ENCODE measurements around the gene MAP3K1.

The MAP3K1 gene

GRCh38 chr5:56802205-56802604, 13.1 kb upstream of the MAP3K1 start:
- Histone ChIP-seq H3K9ac (ENCODE audit: low read length) (no peak overlapping the region), H3K36me3 (ENCODE audit: control insufficient read depth, insufficient read depth, low read length) (no peaks in the 10 kb centered on the region), H3K9me3 (ENCODE audit: control insufficient read depth, low read length) (no peaks in the 10 kb centered on the region), H3K4me3 (ENCODE audit: low read length) (no peak overlapping the region), H3K4me1 (ENCODE audit: control insufficient read depth, insufficient read depth, low read length) (no peaks in the 10 kb centered on the region), H3K27me3 (ENCODE audit: control insufficient read depth, insufficient read depth, low read length) (no peaks in the 10 kb centered on the region)

GRCh38 chr5:56803025-56803424, 12.3 kb upstream of the MAP3K1 start:
- H3K4me1 ChIP-seq (ENCODE audit: control insufficient read depth, insufficient read depth, low read length), result peaks cover 8% of the 10 kb centered on the region
- H3K9ac ChIP-seq (ENCODE audit: low read length), result no peak overlapping the region
- H3K36me3 ChIP-seq (ENCODE audit: control insufficient read depth, insufficient read depth, low read length), result no peaks in the 10 kb centered on the region
- H3K27me3 ChIP-seq (ENCODE audit: control insufficient read depth, insufficient read depth, low read length), result no peaks in the 10 kb centered on the region
- H3K4me3 ChIP-seq (ENCODE audit: low read length), result no peak overlapping the region
- no peaks in the 10 kb centered on the region for H3K9me3 ChIP-seq (ENCODE audit: control insufficient read depth, low read length)

GRCh38 chr5:56803894-56804293, 11.5 kb upstream of the MAP3K1 start:
- Histone ChIP-seq H3K27me3 (ENCODE audit: control insufficient read depth, insufficient read depth, low read length) (no peaks in the 10 kb centered on the region), H3K9ac (ENCODE audit: low read length) (no peak overlapping the region), H3K9me3 (ENCODE audit: control insufficient read depth, low read length) (no peaks in the 10 kb centered on the region), H3K4me1 (ENCODE audit: control insufficient read depth, insufficient read depth, low read length) (peaks cover 9% of the 10 kb centered on the region), H3K4me3 (ENCODE audit: low read length) (no peak overlapping the region), H3K36me3 (ENCODE audit: control insufficient read depth, insufficient read depth, low read length) (no peaks in the 10 kb centered on the region)

- peaks cover 9% of the 10 kb centered on the region for H3K4me1 ChIP-seq (ENCODE audit: control insufficient read depth, insufficient read depth, low read length)
- H3K9ac ChIP-seq (ENCODE audit: low read length), result no peak overlapping the region
- no peak overlapping the region for H3K4me3 ChIP-seq (ENCODE audit: low read length)
- H3K9me3 ChIP-seq (ENCODE audit: control insufficient read depth, low read length), result no peaks in the 10 kb centered on the region
- no peaks in the 10 kb centered on the region for H3K36me3 ChIP-seq (ENCODE audit: control insufficient read depth, insufficient read depth, low read length)
- no peaks in the 10 kb centered on the region for H3K27me3 ChIP-seq (ENCODE audit: control insufficient read depth, insufficient read depth, low read length)
Observed at GRCh38 chr5:56807679-56808078, 7.7 kb upstream of the MAP3K1 start.

- Histone ChIP-seq H3K27me3 (ENCODE audit: control insufficient read depth, insufficient read depth, low read length) (no peaks in the 10 kb centered on the region), H3K9ac (ENCODE audit: low read length) (no peak overlapping the region), H3K4me1 (ENCODE audit: control insufficient read depth, insufficient read depth, low read length) (peaks cover 9% of the 10 kb centered on the region), H3K9me3 (ENCODE audit: control insufficient read depth, low read length) (no peaks in the 10 kb centered on the region), H3K4me3 (ENCODE audit: low read length) (no peak overlapping the region), H3K36me3 (ENCODE audit: control insufficient read depth, insufficient read depth, low read length) (no peaks in the 10 kb centered on the region)
Observed at GRCh38 chr5:56808211-56808610, 7.1 kb upstream of the MAP3K1 start.

GRCh38 chr5:56810826-56811225, 4.5 kb upstream of the MAP3K1 start:
- no peaks in the 10 kb centered on the region for H3K36me3 ChIP-seq (ENCODE audit: control insufficient read depth, insufficient read depth, low read length)
- no peaks in the 10 kb centered on the region for H3K9me3 ChIP-seq (ENCODE audit: control insufficient read depth, low read length)
- peaks cover 9% of the 10 kb centered on the region for H3K4me1 ChIP-seq (ENCODE audit: control insufficient read depth, insufficient read depth, low read length)
- H3K27me3 ChIP-seq (ENCODE audit: control insufficient read depth, insufficient read depth, low read length), result no peaks in the 10 kb centered on the region
- H3K9ac ChIP-seq (ENCODE audit: low read length), result no peak overlapping the region
- no peak overlapping the region for H3K4me3 ChIP-seq (ENCODE audit: low read length)

GRCh38 chr5:56812110-56812509, 3.2 kb upstream of the MAP3K1 start:
- Histone ChIP-seq H3K9ac (ENCODE audit: low read length) (no peak overlapping the region), H3K4me1 (ENCODE audit: control insufficient read depth, insufficient read depth, low read length) (peaks cover 9% of the 10 kb centered on the region), H3K4me3 (ENCODE audit: low read length) (no peak overlapping the region), H3K9me3 (ENCODE audit: control insufficient read depth, low read length) (no peaks in the 10 kb centered on the region), H3K36me3 (ENCODE audit: control insufficient read depth, insufficient read depth, low read length) (no peaks in the 10 kb centered on the region), H3K27me3 (ENCODE audit: control insufficient read depth, insufficient read depth, low read length) (no peaks in the 10 kb centered on the region)

- Histone ChIP-seq H3K36me3 (ENCODE audit: control insufficient read depth, insufficient read depth, low read length) (no peaks in the 10 kb centered on the region), H3K4me3 (ENCODE audit: low read length) (no peak overlapping the region), H3K9me3 (ENCODE audit: control insufficient read depth, low read length) (no peaks in the 10 kb centered on the region), H3K27me3 (ENCODE audit: control insufficient read depth, insufficient read depth, low read length) (no peaks in the 10 kb centered on the region), H3K9ac (ENCODE audit: low read length) (no peak overlapping the region), H3K4me1 (ENCODE audit: control insufficient read depth, insufficient read depth, low read length) (no peaks in the 10 kb centered on the region)
Observed at GRCh38 chr5:56813302-56813701, 2.0 kb upstream of the MAP3K1 start.

- H3K9ac ChIP-seq (ENCODE audit: low read length), result peak overlapping the region; percentile 84
Observed at GRCh38 chr5:56814361-56814962, 887 bp upstream of the MAP3K1 start.

GRCh38 chr5:56815658-56816545, 553 bp downstream of the MAP3K1 start:
- no peaks in the 10 kb centered on the region for H3K36me3 ChIP-seq (ENCODE audit: control insufficient read depth, insufficient read depth, low read length)
- H3K9me3 ChIP-seq (ENCODE audit: control insufficient read depth, low read length), result no peaks in the 10 kb centered on the region
- peak overlapping the region; percentile 85 for H3K9ac ChIP-seq (ENCODE audit: low read length)
- H3K4me1 ChIP-seq (ENCODE audit: control insufficient read depth, insufficient read depth, low read length), result peaks cover 3% of the 10 kb centered on the region
- H3K27me3 ChIP-seq (ENCODE audit: control insufficient read depth, insufficient read depth, low read length), result no peaks in the 10 kb centered on the region
- peak overlapping the region; percentile 54 for H3K4me3 ChIP-seq (ENCODE audit: low read length)

More at GRCh38 chr5:56814361-56814962, 887 bp upstream of the MAP3K1 start:
- no peaks in the 10 kb centered on the region for H3K36me3 ChIP-seq (ENCODE audit: control insufficient read depth, insufficient read depth, low read length)
- no peaks in the 10 kb centered on the region for H3K27me3 ChIP-seq (ENCODE audit: control insufficient read depth, insufficient read depth, low read length)
- H3K4me1 ChIP-seq (ENCODE audit: control insufficient read depth, insufficient read depth, low read length), result peaks cover 2% of the 10 kb centered on the region
- H3K4me3 ChIP-seq (ENCODE audit: low read length), result peak overlapping the region; percentile 58
- no peaks in the 10 kb centered on the region for H3K9me3 ChIP-seq (ENCODE audit: control insufficient read depth, low read length)

GRCh38 chr5:56816546-56817081, 1.3 kb downstream of the MAP3K1 start:
- Histone ChIP-seq H3K36me3 (ENCODE audit: control insufficient read depth, insufficient read depth, low read length) (no peaks in the 10 kb centered on the region), H3K9me3 (ENCODE audit: control insufficient read depth, low read length) (no peaks in the 10 kb centered on the region), H3K9ac (ENCODE audit: low read length) (peak overlapping the region; percentile 85), H3K4me3 (ENCODE audit: low read length) (peak overlapping the region; percentile 54), H3K4me1 (ENCODE audit: control insufficient read depth, insufficient read depth, low read length) (peaks cover 3% of the 10 kb centered on the region), H3K27me3 (ENCODE audit: control insufficient read depth, insufficient read depth, low read length) (no peaks in the 10 kb centered on the region)
